Measurements from ENCODE around the gene AOX1.

Gene AOX1

DNA sequence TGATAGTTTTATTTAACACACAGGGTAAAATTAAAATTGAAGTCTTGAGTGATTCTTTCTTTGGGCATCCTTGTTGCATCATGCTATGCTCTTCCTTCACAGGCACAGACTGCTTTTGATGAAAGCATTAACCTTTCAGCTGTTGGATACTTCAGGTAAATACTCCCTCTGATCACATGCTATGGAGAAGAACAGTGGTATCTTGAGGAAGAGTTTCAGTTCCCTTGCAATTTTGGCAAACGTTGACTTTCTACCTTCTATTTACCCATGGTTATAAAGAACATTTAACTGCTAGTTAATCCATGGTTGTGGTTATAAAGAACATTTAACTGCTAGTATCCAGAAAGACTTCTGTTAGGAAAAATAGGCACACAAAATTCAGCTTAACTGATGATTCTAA, 75.7 kb downstream of the AOX1 start:
- H3K27ac ChIP-seq = no peak overlapping the region
- H3K4me1 ChIP-seq = no peaks in the 10 kb centered on the region
- no peak overlapping the region for H3K9ac ChIP-seq
- no peaks in the 10 kb centered on the region for H3K9me3 ChIP-seq
- TF ChIP-seq Cebpa-rat (IDR thresholded peaks at IDR 0.05) = no peak
- no peak overlapping the region for H3K4me2 ChIP-seq
- H3K4me3 ChIP-seq = no peak overlapping the region
- no peaks in the 10 kb centered on the region for H4K20me1 ChIP-seq
- H3K36me3 ChIP-seq = no peaks in the 10 kb centered on the region
- H3K27me3 ChIP-seq = no peaks in the 10 kb centered on the region

DNA sequence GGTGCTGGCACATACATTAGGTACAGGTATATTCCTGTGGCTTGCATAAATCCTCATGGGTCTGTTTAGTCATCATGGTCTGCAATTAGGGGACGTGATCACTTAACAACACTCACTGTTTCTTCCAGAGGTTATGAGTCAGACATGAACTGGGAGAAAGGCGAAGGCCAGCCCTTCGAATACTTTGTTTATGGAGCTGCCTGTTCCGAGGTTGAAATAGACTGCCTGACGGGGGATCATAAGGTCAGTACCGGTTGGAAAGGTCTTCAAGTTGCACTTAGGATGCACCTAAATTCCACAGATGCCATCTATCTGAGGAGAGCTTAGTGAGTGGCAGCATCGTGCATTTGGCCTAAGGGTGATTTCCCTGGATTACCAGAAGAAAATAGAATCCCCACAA, 76.9 kb downstream of the AOX1 start:
- no peak for TF ChIP-seq Cebpa-rat (IDR thresholded peaks at IDR 0.05)
- H3K4me1 ChIP-seq = no peaks in the 10 kb centered on the region
- no peak overlapping the region for H3K9ac ChIP-seq
- no peaks in the 10 kb centered on the region for H4K20me1 ChIP-seq
- no peaks in the 10 kb centered on the region for H3K27me3 ChIP-seq
- H3K36me3 ChIP-seq = no peaks in the 10 kb centered on the region
- H3K4me3 ChIP-seq = no peak overlapping the region
- H3K27ac ChIP-seq = no peak overlapping the region
- H3K9me3 ChIP-seq = no peaks in the 10 kb centered on the region
- no peak overlapping the region for H3K4me2 ChIP-seq

DNA sequence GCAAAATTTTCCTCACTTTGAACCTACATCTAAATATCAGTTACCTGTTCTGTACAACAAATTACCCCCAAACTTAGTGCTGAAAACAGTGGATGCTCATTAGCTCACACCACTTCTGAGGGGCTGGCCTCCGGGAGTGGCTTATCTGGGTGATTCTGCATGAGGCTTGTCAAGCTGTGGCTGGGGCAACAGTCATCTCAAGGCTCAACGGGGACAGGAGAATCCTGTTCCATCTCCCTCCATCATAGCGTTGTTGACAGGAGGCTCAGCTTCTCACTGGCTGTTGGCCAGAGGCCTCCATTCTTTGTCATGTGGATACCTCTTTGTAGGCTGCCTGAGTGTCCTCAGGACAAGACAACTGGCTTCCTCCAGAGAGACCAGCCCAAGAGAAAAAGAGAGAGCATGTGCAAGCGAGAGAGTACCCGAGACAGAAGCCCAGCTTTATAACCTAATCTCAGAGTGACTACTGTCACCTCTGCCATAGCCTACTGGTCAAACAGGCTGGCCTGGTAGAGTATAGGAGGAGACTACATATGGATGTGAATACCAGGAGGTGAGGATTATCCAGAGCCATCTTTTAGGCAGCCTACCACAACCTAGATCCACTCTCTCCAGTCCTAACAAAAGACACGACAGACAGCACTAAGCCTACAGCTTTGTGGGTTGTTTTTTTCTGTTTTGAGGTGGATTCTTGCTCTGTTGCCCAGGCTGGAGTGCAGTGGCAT, 79.1 kb downstream of the AOX1 start:
- peaks cover 21% of the 10 kb centered on the region for H3K4me1 ChIP-seq
- no peaks in the 10 kb centered on the region for H3K36me3 ChIP-seq
- no peak overlapping the region for H3K4me2 ChIP-seq
- no peak overlapping the region for H3K27ac ChIP-seq
- no peaks in the 10 kb centered on the region for H3K27me3 ChIP-seq
- no peaks in the 10 kb centered on the region for H4K20me1 ChIP-seq
- no peak overlapping the region for H3K9ac ChIP-seq
- no peak for TF ChIP-seq Cebpa-rat (IDR thresholded peaks at IDR 0.05)
- H3K9me3 ChIP-seq = no peaks in the 10 kb centered on the region
- no peak overlapping the region for H3K4me3 ChIP-seq

DNA sequence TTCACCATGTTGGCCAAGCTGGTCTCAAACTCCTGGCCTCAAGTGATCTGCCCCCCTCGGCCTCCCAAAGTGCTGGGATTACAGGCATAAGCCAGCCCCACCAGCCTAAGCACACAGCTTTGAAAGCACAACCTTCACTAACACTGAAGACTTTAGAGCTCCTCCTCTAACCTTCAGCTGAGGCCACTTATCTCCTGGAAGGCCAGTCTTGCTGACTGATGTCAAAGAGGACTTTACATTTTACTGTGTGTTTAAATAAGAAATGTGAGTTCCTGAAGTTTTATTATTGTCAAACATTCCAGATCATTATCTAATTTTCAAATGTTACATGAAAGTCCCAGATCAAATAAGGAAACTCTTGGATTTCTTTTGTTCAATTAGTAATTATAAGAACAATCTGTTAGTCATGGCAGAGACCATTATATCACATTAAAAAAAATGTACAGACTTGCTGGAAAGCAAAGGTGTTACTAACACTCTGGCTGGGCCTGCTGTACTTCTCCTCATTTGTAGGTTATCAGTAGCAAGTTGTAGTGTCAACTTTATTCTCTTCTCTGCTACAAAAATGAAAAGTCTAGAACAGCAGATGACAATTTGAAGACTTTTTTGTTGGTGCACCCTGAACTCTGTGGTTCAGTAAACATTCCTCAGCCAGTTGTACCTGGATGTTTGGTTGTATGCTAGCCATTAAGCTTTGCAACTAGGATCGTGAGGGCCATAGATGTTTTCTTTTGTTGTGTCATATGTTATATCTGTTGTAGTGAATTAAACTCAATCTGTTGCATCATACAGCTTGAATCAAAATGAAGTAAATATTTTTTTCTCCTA, 80.0 kb downstream of the AOX1 start:
- Histone ChIP-seq H3K27me3 (no peaks in the 10 kb centered on the region), H3K4me3 (no peak overlapping the region), H3K9ac (no peak overlapping the region), H3K27ac (no peak overlapping the region), H3K4me1 (peaks cover 25% of the 10 kb centered on the region), H3K9me3 (no peaks in the 10 kb centered on the region), H3K36me3 (no peaks in the 10 kb centered on the region), H4K20me1 (no peaks in the 10 kb centered on the region), H3K4me2 (no peak overlapping the region)
- TF ChIP-seq Cebpa-rat (IDR thresholded peaks at IDR 0.05) = no peak

DNA sequence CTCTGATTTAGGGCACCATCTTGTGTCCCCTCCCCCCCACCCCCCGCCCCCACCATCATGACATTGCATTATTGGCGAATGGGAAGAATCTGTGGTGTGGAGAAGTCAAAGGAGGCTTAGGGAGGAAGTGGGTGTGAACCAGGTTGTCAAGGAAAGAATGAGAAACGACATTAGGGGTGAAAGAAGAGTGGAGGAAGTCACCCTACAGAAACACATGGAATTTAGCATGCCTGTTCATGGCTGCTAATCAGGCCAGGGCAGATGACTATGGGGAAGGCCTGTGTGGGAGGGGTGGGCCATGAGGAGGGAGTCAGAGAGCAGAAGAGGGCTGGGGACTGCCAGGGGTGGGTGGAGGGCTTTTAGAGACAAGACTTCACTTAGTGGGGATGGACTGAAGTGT, 81.6 kb downstream of the AOX1 start:
- Histone ChIP-seq H3K4me1 (peaks cover 25% of the 10 kb centered on the region), H3K27ac (no peak overlapping the region), H3K36me3 (no peaks in the 10 kb centered on the region), H3K4me2 (no peak overlapping the region), H3K9ac (no peak overlapping the region), H3K27me3 (no peaks in the 10 kb centered on the region), H3K4me3 (no peak overlapping the region), H3K9me3 (no peaks in the 10 kb centered on the region), H4K20me1 (no peaks in the 10 kb centered on the region)
- TF ChIP-seq Cebpa-rat (IDR thresholded peaks at IDR 0.05) = no peak

DNA sequence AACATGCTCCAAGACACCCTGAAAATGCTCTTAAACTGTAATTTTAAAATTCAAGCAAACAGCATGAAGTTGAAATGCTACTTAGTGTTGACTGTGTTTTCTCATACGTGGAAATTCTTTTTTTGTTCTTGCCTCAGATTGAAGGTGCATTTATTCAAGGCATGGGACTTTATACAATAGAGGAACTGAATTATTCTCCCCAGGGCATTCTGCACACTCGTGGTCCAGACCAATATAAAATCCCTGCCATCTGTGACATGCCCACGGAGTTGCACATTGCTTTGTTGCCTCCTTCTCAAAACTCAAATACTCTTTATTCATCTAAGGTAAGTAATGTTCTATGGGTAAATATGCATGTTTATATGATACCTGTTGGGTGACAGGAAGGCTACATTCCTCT, 82.7 kb downstream of the AOX1 start:
- TF ChIP-seq Cebpa-rat (IDR thresholded peaks at IDR 0.05) = no peak
- Histone ChIP-seq H3K4me2 (peak overlapping the region; percentile 10), H3K27ac (no peak overlapping the region), H3K36me3 (no peaks in the 10 kb centered on the region), H4K20me1 (no peaks in the 10 kb centered on the region), H3K9ac (no peak overlapping the region), H3K9me3 (no peaks in the 10 kb centered on the region), H3K27me3 (no peaks in the 10 kb centered on the region), H3K4me3 (no peak overlapping the region), H3K4me1 (peaks cover 36% of the 10 kb centered on the region)

DNA sequence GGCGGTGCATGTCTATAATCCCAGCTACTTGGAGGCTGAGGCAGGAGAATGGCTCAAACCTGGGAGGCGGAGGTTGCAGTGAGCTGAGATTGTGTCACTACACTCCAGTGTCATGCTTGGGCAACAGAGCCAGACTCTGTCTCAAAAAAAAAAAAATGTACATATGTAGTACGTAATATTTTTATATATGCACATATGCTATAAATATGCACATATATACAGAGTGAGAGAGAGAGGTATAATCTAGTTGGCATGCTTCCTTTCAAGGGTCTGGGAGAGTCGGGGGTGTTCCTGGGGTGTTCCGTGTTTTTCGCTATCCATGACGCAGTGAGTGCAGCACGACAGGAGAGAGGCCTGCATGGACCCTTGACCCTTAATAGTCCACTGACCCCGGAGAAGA, 83.5 kb downstream of the AOX1 start:
- Histone ChIP-seq H4K20me1 (no peaks in the 10 kb centered on the region), H3K36me3 (no peaks in the 10 kb centered on the region), H3K27ac (no peak overlapping the region), H3K9me3 (no peaks in the 10 kb centered on the region), H3K4me1 (peaks cover 39% of the 10 kb centered on the region), H3K4me2 (peak overlapping the region; percentile 27), H3K27me3 (no peaks in the 10 kb centered on the region), H3K9ac (no peak overlapping the region), H3K4me3 (no peak overlapping the region)
- TF ChIP-seq Cebpa-rat (IDR thresholded peaks at IDR 0.05) = no peak

DNA sequence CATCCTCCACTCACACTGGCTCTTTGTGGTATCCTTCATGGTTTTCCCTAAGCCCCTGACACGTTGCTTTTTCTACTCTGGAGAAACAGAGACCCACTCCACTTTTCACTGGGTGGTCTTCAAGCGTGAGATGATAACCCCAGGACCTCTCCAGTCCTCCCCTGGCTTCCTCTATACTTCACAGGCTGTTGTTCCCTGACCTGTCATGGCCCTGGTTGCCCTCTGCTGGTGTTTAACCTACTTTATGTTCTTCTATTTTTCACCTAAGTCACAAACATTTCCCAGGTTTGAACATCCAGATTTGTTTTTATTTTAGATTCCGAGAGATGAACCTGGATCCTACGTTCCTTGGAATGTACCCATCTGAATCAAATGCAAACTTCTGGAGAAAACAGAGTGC, 84.5 kb downstream of the AOX1 start:
- Histone ChIP-seq H3K9me3 (no peaks in the 10 kb centered on the region), H3K36me3 (no peaks in the 10 kb centered on the region), H4K20me1 (no peaks in the 10 kb centered on the region), H3K4me1 (peaks cover 39% of the 10 kb centered on the region), H3K9ac (no peak overlapping the region), H3K4me3 (no peak overlapping the region), H3K27ac (no peak overlapping the region), H3K27me3 (no peaks in the 10 kb centered on the region), H3K4me2 (no peak overlapping the region)
- no peak for TF ChIP-seq Cebpa-rat (IDR thresholded peaks at IDR 0.05)

DNA sequence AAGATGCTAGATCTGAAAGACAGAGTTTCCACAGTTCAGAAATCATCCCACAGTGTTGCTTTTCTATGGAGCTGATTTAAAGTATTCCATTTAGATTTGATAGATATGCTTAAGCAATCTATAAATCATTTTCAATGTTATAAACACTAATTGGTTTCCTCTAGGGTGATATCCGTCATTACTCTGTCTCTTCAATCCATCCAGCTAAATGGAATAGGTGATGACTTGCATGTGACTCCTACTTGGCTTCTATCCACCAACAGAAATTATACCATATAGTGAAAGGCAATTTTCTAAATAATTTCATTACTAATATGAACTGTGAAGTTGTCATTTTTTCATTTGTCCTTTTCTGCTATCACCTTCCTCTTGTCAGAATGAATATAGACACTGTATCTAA, 84.9 kb downstream of the AOX1 start:
- no peak overlapping the region for H3K9ac ChIP-seq
- H3K27me3 ChIP-seq = no peaks in the 10 kb centered on the region
- no peak overlapping the region for H3K4me2 ChIP-seq
- H3K4me3 ChIP-seq = no peak overlapping the region
- H4K20me1 ChIP-seq = no peaks in the 10 kb centered on the region
- TF ChIP-seq Cebpa-rat (IDR thresholded peaks at IDR 0.05) = no peak
- no peak overlapping the region for H3K27ac ChIP-seq
- no peaks in the 10 kb centered on the region for H3K36me3 ChIP-seq
- peaks cover 39% of the 10 kb centered on the region for H3K4me1 ChIP-seq
- no peaks in the 10 kb centered on the region for H3K9me3 ChIP-seq

DNA sequence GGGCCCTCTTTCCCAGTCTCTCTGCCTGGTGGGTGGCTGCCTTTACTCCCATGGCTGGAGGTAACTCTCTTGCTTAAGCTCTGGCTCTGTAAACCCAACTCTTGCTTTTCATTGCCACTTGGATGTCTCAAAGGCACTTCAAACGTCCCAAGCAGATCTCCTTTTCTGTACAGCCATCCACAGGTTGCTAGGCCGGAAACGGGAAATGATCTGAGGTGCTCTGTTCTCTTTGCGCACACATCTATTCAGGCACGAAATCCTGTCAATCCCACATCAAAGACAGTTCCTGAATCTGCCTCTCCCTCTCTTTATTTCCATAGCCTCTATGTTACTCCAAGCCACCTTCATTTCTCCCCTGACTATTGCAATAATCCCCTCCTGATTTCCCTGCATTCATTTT, 87.4 kb downstream of the AOX1 start:
- Histone ChIP-seq H3K27ac (no peak overlapping the region; the same call in 1 of the 2 replicates), H3K4me3 (no peak overlapping the region), H3K9ac (no peak overlapping the region), H3K27me3 (no peaks in the 10 kb centered on the region), H3K36me3 (no peaks in the 10 kb centered on the region), H4K20me1 (no peaks in the 10 kb centered on the region), H3K9me3 (no peaks in the 10 kb centered on the region), H3K4me2 (peak overlapping the region; percentile 57), H3K4me1 (peaks cover 36% of the 10 kb centered on the region)
- no peak for TF ChIP-seq Cebpa-rat (IDR thresholded peaks at IDR 0.05)
